Suppressor macrophage (primary cell): ENCODE results near the gene VPS37D.

ENCODE experiments used
- DNase-seq, 4 experiments: peaks; one replicate each; pipeline ENCODE4 v3.0.0-alpha.2; 2020 to 2022

VPS37D gene

GRCh38 chr7:73681031-73681430, 13.4 kb downstream of the VPS37D start:
- DNase-seq, result no peak

- DNase-seq, result peak in 1 of 4 experiments; percentile 18
These were observed 15.1 kb downstream of the VPS37D start for GRCh38 chr7:73682745-73683055.

GRCh38 chr7:73683056-73683787, 15.6 kb downstream of the VPS37D start, which contains the start of the genes BUD23 and DNAJC30:
Gene BUD23, plus strand, starts transcription at chr7:73683597. Its CDS starts 29 bp downstream, at chr7:73683626.
Gene DNAJC30, minus strand, starts transcription at chr7:73683453. Its CDS starts 30 bp downstream, at chr7:73683423.
- peak; percentile 93 to 97 (median 95) for DNase-seq

- no peak for DNase-seq
These were observed 16.4 kb downstream of the VPS37D start for GRCh38 chr7:73683788-73684693.

GRCh38 chr7:73685311-73685710, 17.7 kb downstream of the VPS37D start:
- DNase-seq, result no peak

- no peak for DNase-seq
These were observed 20.7 kb downstream of the VPS37D start for GRCh38 chr7:73688288-73688687.

- DNase-seq, result no peak
These were observed 23.0 kb downstream of the VPS37D start for GRCh38 chr7:73690646-73691045.

- no peak for DNase-seq
These were observed 28.7 kb downstream of the VPS37D start for GRCh38 chr7:73696372-73696771.

GRCh38 chr7:73698410-73698809, 30.8 kb downstream of the VPS37D start:
- no peak for DNase-seq

- no peak for DNase-seq
These were observed 31.9 kb downstream of the VPS37D start for GRCh38 chr7:73699370-73700068.

- no peak for DNase-seq
These were observed 32.4 kb downstream of the VPS37D start for GRCh38 chr7:73700069-73700423.

- no peak for DNase-seq
These were observed 33.0 kb downstream of the VPS37D start for GRCh38 chr7:73700581-73701134.

- DNase-seq, result peak in 3 of 4 experiments; percentile 58 to 70 (median 61)
These were observed 33.8 kb downstream of the VPS37D start for GRCh38 chr7:73701357-73701995.

GRCh38 chr7:73702226-73702625, 34.6 kb downstream of the VPS37D start:
- no peak for DNase-seq

- no peak for DNase-seq
These were observed 35.0 kb downstream of the VPS37D start for GRCh38 chr7:73702665-73703064.

GRCh38 chr7:73703225-73703624, 35.6 kb downstream of the VPS37D start:
- no peak for DNase-seq

GRCh38 chr7:73703757-73704639, 36.4 kb downstream of the VPS37D start:
- peak; percentile 40 to 68 (median 50) for DNase-seq

- no peak for DNase-seq
These were observed 37.3 kb downstream of the VPS37D start for GRCh38 chr7:73704640-73705550.

- DNase-seq, result no peak
These were observed 37.9 kb downstream of the VPS37D start for GRCh38 chr7:73705551-73705920.
